HG03442 (cell line): ENCODE measurements around the gene TNS1.

Experiments
- ATAC-seq: cut with Tn5 transposase; IDR thresholded peaks from one replicate; pipeline ENCODE4 v1.9.1; 2021; ENCODE audit warnings: mild to moderate bottlenecking, moderate library complexity; ENCODE audit not compliant: unreplicated experiment

TNS1 gene

GRCh38 chr2:217932803-217933616 is 69.8 kb downstream of the TNS1 start:
- ATAC-seq = no peak

- ATAC-seq = no peak
Measured at GRCh38 chr2:217931846-217932560, 70.8 kb downstream of the TNS1 start.

GRCh38 chr2:217930761-217931563 is 71.8 kb downstream of the TNS1 start:
- ATAC-seq = no peak

GRCh38 chr2:217929757-217930707 is 72.8 kb downstream of the TNS1 start:
- no peak for ATAC-seq

- no peak for ATAC-seq
Measured at GRCh38 chr2:217929272-217929671, 73.5 kb downstream of the TNS1 start.

- ATAC-seq = no peak
Measured at GRCh38 chr2:217928324-217929181, 74.2 kb downstream of the TNS1 start.

GRCh38 chr2:217927601-217928323 is 75.0 kb downstream of the TNS1 start:
- ATAC-seq = no peak

DNA sequence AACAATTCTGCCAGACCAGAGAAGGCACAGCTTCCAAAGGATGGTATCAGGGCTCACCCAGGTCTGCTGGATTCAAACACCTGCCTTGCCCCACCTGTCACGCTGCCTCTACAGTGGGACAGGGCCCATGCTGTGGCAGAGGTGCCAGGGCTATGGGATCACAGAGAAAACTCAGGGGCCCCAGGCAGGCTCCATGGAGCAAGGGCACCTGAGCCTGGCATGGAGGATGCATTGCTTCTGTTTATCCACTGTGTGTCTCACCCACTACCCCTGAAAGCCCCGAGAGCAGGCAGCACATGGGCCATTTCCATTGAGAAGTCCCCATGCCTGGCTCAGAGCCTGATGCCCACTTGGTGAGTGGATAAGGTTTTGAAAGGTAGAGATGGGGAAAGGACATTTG is 76.0 kb downstream of the TNS1 start:
- no peak for ATAC-seq

GRCh38 chr2:217924346-217924901 is 78.4 kb downstream of the TNS1 start:
- ATAC-seq = no peak

DNA sequence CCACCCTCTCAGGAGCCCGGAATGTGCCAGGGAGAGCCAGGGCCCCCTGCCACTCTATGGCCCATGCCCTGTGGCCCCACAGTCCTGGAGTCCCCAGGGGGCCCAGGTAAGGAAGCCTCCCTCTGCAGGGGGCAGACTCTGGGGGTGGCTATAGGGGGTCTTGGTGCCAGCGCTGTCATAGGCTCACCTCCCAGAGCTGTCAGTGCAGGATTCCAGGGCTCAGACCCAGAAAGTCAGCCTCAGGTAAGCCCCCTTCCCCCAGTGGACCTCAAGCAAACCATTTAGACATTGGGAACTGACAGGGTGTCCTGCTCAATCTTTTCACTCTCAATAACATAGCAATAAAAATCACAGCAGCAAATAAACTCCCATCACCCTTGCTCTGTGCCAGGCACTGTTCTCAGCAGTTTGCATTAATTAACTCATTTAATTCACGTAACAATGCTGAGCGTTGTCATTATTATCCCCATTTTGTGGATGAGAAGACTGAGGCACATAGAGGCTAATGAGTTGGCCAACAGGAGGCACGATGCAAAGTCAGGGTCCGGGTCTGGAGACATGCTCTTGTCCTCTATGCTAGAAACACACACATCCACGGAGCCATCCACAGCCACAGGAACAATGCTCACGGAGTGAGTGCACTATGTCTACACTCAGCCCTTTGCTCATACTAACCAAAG is 79.6 kb downstream of the TNS1 start:
- no peak for ATAC-seq

- ATAC-seq = no peak
Measured at GRCh38 chr2:217922101-217923006, 80.4 kb downstream of the TNS1 start.

DNA sequence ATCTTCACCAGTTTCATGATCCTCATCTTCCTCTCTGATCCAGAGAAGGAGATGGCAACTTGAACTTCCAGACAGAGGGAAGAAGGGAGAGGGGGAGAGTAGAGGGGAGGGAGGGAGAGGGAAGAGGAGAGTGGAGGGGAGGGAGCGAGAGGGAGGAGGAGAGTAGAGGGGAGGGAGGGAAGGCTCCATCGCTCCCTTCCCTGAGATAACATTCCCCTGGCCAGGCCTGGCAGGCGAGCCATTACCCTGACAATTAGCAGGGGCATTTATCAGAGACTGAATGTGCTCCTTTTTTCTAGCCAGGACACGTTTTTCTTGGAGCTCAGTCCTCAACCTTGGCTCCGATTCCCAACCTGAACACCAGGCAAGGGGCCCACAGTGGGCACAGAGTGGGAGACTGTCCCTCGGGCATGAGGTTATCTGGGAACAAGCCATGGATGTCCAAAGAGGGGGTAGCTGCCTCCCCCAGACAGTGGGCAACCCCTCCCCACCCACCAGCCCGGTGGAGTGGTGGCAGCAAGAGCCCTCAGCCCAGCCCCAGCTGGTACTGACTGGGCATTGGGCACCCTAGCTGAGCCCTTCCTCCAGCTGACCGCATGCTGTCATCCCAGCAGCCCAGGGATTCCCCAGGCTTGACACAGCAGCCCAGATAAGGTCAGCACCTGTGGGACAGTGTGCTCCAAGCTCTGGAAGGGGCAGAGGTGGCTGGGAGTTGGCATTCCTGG is 81.8 kb downstream of the TNS1 start:
- ATAC-seq = no peak

GRCh38 chr2:217919781-217920351 is 82.9 kb downstream of the TNS1 start:
- ATAC-seq = no peak

- ATAC-seq = no peak
Measured at GRCh38 chr2:217919204-217919603, 83.6 kb downstream of the TNS1 start.

DNA sequence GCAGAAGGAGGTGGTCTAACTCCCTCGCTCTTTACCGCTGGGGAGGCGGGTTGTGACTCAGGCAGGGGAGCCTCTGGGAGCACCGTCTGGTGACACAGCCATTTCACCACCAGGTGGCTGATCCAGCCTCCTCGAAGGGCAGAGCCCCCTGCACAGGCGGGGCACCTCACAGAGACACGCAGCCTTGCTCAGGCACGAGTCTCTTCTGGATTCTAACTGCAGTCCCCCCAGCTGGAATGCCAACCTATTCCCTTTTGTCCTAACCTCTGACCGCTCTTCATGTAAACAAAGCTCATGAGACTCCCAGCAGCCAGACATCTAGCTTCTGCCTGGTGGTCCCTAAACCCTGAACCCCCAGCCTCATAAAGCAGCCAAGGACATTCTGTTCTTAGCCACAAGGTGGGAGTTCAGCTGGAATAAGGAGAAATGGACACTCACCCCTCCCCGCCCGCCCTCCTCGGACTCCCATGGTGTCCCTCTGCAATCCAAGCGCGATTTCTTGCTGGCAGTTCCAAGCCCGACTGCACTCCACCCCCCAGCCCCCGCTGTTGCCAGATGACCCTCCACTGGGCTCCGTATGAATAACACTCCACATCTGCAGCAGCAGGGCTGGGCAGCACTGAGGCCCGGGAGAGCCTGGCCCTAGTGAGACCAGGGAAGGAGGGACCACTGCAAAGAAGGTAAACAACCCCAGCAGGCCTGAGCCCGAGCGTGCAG is 84.3 kb downstream of the TNS1 start:
- no peak for ATAC-seq
